Umbilical cord (tissue), 2 donors: ENCODE measurements around the gene HINFP. TPM values are rescaled to one million over a fixed set of nuclear protein-coding genes. Genes with fewer than 3 reads are reported as not detected.
"Not testable (repeated sequence)": the region's sequence is repeated elsewhere in the genome, so short reads cannot be mapped to it uniquely, and the experiment has no call there.

Source experiments
- DNase-seq: peaks from one replicate; pipeline ENCODE4 v3.0.0-alpha.2; 2015; ENCODE audit warnings: low spot score
- total RNA-seq: library from RNA; depleted of rRNA; stranded (reverse); fragments of >200 nt; gene quantifications from one replicate; pipeline ENCODE4 v1.2.3, GENCODE V29; 2014; ENCODE audit warnings: low replicate concordance; ENCODE audit not compliant: insufficient read depth

HINFP gene
- total RNA-seq, 1 donor from 2014 or later: 44.8 TPM

- DNase-seq: no peak
Observed at GRCh38 chr11:119155733-119156492, 34.5 kb downstream of the HINFP start.

DNA sequence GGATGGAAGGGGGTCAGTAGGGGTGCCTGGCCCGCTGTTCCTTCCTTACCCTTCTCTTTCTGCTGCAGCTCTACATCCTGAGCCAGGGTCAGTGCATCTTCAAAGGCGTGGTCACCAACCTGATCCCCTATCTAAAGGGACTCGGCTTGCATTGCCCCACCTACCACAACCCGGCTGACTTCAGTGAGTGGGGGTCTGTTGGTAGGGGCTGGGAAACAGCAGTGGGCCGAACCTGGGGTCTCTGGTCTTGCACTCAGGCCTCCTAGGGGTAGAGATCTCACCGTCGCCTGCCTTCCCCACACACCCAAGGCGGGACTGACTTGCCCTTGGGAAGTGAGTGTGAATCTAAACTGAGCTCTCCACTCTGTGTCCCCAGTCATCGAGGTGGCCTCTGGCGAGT is 35.1 kb downstream of the HINFP start:
- DNase-seq: no peak

DNA sequence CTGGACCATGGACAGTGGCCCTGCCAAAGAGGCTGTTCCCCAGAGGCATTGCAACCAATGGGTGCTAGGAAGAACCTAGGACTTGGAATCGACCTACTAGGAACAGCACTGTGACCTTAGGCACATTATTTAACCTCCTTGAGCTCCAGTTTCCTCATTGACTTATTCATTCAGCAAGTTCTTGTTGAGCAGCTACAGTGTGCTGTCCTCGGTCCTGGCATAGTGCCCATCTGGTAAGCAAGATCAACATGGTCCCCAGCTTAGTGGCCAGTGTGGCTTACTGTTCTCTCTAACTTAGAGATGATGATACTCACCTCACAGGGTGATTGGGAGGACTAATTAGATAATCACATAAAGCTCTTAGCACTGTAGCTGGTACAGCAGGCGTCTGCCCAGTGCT is 35.7 kb downstream of the HINFP start:
- DNase-seq: no peak

DNA sequence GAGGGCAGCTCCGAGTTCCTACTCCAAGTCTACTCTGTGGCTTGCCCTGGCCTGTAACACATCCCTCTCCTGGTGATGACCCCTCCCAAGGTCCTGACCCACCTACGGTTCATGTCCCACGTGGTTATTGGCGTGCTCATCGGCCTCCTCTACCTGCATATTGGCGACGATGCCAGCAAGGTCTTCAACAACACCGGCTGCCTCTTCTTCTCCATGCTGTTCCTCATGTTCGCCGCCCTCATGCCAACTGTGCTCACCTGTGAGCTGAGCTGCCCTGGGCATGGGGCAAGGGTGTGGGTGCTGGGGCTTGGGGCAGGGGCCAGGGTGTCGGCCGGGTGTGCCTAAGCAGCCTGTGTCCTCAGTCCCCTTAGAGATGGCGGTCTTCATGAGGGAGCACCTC is 37.1 kb downstream of the HINFP start:
- DNase-seq: no peak

DNA sequence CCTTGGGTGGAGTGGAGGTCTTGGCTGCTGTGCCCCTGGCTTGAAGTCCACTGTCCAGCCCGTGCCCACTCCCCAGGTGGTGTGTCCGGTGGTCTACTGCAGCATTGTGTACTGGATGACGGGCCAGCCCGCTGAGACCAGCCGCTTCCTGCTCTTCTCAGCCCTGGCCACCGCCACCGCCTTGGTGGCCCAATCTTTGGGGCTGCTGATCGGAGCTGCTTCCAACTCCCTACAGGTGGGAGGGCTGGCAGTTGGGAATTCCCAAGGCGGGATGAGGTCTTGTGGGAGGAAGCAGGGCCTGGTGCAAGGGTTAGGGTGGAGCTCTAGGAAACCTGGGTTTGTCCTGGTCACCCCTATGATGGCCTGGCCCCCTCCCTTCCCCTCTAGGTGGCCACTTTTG is 38.8 kb downstream of the HINFP start:
- DNase-seq: no peak

GRCh38 chr11:119161871-119162270 is 40.5 kb downstream of the HINFP start:
- no peak for DNase-seq

DNA sequence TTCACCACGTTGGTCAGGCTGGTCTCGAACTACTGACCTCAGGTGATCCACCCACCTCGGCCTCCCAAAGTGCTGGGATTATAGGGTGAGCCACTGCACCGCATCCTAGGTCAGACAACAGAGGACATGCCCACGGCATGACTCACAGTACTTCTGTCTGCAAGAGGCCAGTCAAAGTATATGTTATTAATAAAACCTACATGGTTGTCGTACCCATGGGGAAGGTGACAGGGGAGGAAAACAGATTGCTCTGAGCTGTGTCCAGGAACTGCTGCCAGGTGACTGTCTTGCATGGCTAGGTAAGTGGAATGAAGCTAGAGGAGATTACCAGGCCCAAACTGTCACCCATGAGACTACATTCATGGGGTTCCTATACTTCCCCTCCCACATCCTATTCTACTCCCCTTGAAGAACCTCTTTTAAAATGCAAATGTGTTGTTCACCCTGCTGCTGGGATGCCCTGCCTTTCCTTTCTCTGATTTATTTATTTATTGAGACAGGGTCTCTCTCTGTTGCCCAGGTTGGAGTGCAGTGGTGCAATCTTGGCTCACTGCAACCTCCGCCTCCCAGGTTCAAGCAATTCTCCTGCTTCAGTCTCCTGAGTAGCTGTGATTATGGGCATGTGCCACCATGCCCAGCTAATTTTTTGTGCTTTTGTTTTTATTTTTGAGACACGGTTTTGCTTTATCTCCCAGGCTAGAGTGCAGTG is 45.1 kb downstream of the HINFP start:
- DNase-seq: no peak

DNA sequence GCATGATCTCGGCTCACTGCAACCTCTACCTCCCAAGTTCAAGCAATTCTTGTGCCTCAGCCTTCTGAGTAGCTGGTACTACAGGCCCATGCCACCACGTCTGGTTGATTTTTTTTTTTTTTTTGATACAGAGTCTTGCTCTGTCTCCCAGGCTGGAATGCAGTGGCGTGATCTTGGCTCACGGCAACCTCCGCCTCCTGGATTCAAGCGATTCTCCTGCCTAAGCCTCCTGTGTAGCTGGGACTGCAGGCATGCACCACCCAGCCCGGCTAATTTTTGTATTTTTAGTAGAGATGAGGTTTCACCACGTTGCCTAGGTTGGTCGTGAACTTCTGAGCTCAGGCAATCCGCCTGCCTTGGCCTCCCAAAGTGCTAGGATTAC is 45.7 kb downstream of the HINFP start:
- not testable (repeated sequence) for DNase-seq

DNA sequence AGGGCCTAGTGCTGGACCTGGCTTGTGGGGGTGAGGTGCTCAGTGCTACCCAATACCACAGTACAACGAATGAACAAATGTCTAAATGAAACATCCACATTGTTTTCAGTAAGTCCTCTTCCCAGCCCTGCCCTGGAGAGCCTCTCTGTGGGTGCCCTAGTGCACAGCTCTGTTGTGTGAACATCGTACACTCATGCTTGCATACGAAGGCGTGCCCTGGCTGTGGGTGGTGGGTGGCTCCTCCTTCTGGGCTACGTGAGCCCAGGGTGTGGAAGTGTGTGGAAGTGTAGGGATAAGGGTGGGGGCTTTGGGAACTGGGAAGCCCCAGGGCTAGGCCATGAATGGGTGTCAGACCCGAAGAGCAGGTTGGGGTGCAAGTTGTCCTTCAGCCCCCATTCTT is 46.6 kb downstream of the HINFP start:
- DNase-seq: no peak

GRCh38 chr11:119168471-119169281 is 47.3 kb downstream of the HINFP start, which contains the start of gene NLRX1:
TSS of gene NLRX1 (plus strand) at chr11:119168725. CDS start at chr11:119171404, 2,679 bp downstream.
- DNase-seq: peak; percentile 90

DNA sequence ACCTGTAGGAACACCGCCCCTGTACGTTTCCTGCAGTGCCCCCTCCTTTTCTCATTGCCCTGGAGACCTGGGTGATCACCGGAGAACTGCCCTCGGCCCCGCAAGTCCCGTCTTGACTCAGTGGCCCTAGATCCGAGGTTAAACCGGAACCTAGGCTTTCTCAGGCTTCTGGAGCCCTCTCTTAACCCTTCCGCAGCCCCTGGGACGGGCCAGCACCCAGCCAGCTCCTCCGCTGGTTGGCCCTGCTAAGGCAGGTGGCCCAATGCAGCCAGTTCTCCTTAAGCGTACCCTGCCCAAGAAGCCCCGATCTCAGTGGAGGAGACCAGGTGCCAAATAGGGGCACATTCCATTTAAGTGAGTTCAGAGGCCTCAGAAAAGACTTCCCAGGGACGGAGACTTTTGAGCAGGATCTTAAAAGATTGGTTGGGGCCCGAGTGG is 47.9 kb downstream of the HINFP start:
- peak; percentile 27 for DNase-seq

- no peak for DNase-seq
Observed at GRCh38 chr11:119172513-119172912, 51.1 kb downstream of the HINFP start.

DNA sequence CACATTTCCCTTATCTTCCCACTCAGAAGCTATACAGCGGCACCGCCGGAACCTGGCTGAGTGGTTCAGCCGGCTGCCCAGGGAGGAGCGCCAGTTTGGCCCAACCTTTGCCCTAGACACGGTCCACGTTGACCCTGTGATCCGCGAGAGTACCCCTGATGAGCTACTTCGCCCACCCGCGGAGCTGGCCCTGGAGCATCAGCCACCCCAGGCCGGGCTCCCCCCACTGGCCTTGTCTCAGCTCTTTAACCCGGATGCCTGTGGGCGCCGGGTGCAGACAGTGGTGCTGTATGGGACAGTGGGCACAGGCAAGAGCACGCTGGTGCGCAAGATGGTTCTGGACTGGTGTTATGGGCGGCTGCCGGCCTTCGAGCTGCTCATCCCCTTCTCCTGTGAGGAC is 52.1 kb downstream of the HINFP start:
- no peak for DNase-seq

DNA sequence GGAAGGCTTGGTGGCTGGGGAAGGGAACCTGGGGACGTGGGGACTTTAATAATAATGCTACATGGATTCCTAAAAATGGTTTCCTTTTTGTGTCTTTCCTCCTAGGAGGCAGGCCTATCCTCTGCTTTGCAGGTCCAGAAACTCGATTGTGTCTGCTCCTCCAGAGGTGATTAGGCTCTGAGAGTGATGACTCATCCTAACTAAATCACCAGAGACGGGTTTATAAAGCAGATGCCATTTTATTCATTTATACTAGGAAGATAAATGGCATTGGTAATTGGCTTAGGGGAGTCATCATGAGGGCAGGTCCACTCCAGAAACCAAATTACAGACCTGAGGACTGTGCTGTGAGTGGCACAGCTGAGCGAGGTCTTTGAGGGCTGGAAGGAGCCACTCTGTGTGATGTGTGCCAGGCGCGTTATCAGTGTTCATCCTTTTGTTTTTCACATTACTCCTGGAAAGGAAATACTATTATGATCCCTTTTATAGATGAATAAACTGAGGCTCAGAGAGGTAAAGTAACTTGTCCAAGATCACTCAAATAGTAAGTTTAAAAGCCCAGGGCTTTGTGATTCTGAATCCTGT is 54.2 kb downstream of the HINFP start:
- no peak for DNase-seq

- DNase-seq: no peak
Observed at GRCh38 chr11:119178166-119178680, 56.8 kb downstream of the HINFP start.

DNA sequence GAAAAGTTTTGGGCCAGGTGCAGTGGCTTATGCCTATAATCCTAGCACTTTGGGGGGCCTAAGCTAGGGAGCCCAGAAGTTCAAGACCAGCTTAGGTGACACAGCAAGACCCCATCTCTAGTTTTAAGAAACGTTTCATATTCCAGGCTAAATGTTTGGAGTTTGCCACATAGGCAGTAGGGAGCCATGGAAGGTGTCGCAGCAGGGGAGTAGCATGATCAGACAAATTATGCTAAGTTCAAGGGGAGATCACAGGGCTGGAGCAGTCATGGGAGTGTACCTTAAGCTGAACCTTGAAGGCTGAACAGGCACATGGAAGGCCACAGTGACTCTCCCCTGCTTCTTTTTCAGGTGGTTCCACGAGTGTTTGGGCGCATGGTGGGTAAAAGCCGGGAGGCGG is 58.0 kb downstream of the HINFP start:
- DNase-seq: no peak

DNA sequence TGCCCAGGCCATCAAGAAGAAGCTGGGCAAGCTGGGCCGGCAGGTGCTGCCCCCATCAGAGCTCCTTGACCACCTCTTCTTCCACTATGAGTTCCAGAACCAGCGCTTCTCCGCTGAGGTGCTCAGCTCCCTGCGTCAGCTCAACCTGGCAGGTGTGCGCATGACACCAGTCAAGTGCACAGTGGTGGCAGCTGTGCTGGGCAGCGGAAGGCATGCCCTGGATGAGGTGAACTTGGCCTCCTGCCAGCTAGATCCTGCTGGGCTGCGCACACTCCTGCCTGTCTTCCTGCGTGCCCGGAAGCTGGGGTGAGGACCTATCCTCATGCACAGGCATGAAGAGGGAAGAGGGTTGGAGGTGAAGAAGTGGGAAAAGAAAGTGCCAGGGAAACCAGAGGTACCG is 58.6 kb downstream of the HINFP start:
- DNase-seq: no peak

DNA sequence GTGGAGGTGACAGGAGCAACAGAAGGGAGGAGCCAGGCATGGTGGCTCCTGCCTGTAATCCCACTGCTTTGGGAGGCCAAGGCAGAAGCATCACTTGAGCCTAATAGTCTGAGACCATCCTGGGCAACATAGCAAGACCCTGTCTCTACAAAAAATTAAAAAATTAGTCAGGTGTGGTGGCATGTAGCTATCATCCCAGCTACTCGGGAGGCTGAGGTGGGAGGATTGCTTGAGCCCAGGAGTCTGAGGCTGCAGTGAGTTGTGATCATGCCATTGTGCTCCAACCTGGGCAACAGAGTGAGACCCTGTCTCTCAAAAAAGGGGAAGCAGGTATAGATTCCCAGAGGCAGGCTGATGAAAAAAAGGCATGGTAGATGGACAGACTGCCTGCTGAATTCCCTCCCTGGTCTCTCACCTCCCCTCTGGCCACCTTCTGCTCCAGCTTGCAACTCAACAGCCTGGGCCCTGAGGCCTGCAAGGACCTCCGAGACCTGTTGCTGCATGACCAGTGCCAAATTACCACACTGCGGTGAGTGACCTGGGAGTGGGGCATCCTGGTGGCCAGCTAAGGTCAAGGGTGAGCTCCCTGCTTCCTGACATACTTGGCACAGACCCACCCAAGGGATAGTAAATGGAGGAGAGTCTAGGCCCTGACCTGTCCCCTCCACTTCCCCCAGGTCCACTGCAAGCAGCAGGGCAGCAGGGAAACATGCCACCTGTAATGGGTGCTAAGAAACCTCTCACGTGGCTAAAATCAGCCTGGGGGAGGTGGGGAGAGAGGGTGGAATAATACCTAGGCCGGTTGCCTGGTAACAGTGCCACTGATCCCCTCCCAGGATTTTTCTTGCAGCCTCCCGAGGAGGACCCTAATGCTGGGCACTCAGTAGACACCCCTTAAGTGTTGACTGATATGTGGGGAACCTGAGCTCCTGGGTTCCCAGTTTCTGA is 59.6 kb downstream of the HINFP start:
- DNase-seq: no peak

DNA sequence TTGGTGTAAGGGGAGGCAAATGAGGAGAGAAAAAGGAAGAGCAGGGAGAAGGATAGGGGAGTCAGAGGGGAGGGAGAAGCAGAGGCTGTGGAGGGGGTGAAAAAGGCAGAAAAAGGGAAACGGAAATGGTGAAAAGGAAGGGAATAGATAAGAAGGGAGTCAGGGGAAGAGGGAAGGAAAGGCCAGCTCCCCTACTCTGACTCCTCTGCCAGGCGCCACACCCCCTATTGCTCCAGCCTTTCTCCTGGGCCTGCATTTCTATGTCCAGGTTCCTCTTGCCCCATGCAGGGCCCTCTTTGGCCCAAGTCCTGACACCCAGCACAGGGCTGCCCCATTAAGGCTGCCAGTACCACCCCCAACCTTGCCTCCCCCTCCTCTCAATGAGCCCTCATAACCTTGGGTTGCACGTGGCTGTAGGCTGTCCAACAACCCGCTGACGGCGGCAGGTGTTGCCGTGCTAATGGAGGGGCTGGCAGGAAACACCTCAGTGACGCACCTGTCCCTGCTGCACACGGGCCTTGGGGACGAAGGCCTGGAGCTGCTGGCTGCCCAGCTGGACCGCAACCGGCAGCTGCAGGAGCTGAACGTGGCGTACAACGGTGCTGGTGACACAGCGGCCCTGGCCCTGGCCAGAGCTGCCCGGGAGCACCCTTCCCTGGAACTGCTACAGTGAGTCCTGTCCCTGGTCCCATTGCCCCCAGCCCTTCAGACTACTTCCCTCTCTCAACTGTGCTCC is 60.5 kb downstream of the HINFP start:
- DNase-seq: no peak

DNA sequence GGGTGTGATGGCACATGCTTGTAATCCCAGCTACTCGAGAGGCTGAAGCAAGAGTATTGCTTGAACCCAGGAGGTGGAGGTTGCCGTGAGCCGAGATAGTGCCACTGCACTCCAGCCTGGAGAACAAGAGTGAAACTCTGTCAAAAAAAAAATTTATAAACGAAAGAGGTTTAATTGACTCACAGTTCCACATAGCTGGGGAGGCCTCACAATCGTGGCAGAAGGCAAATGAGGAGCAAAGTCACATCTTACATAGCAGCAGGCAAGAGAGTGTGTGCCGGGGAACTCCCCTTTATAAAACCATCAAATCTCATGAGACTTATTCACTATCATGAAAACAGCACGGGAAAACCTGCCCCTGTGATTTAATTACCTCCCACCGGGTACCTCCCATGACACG is 63.0 kb downstream of the HINFP start:
- not testable (repeated sequence) for DNase-seq
